Activated CD4-positive, alpha-beta T cell treated with anti-CD3 and anti-CD28 coated beads, Interleukin-2, amount 10 ng/mL, durations not matched to agents 7 days and 5 days (primary cell): ENCODE measurements around the gene TIPIN. TPM values are rescaled to one million over a fixed set of nuclear protein-coding genes. Genes with fewer than 3 reads are reported as not detected.
"Not testable (repeated sequence)": the region's sequence is repeated elsewhere in the genome, so short reads cannot be mapped to it uniquely, and the experiment has no call there.

Source experiments
- CTCF ChIA-PET: fragments of 350-600 bp; sonication (Branson Sonifier 250); formaldehyde crosslinking; loops from one replicate; lab custom pipeline; 2021; ENCODE audit warnings: antibody characterized with exemption; lab: Charles Lee
- POLR2A ChIA-PET: fragments of 350-600 bp; sonication (Branson Sonifier 250); formaldehyde crosslinking; loops from one replicate; lab custom pipeline; 2021; ENCODE audit warnings: antibody characterized with exemption; lab: Charles Lee
- DNase-seq: peaks from one replicate; pipeline ENCODE4 v3.0.0-alpha.2; 2020
- H3K27ac Mint-ChIP-seq: one replicate; pipeline ENCODE4 v1.8.0; 2021; ENCODE audit warnings: mild to moderate bottlenecking, moderate library complexity, mixed read lengths
- H3K27me3 Mint-ChIP-seq: one replicate; pipeline ENCODE4 v1.8.0; 2021; ENCODE audit warnings: mixed read lengths
- H3K36me3 Mint-ChIP-seq: one replicate; pipeline ENCODE4 v1.8.0; 2021; ENCODE audit warnings: low read depth, mixed read lengths
- H3K4me1 Mint-ChIP-seq: one replicate; pipeline ENCODE4 v1.8.0; 2021; ENCODE audit warnings: mixed read lengths
- H3K4me3 Mint-ChIP-seq: one replicate; pipeline ENCODE4 v1.8.0; 2021; ENCODE audit warnings: mild to moderate bottlenecking, moderate library complexity, mixed read lengths
- H3K9me3 Mint-ChIP-seq: one replicate; pipeline ENCODE4 v1.8.0; 2021; ENCODE audit warnings: mixed read lengths
- total RNA-seq, 2 experiments: library from RNA; stranded (reverse); gene quantifications; one replicate each; pipeline ENCODE4 v1.2.3, GENCODE V29; 2021

The TIPIN gene
- total RNA-seq, 2 experiments from 2014 or later, result 25.0 to 28.0 TPM

GRCh38 chr15:66394472-66394871, 38.0 kb upstream of the TIPIN start:
- ChIA-PET POLR2A (no interaction called here), CTCF (no interaction called here)
- no peak for DNase-seq
- peak overlapping the region; percentile 27 for H3K27ac Mint-ChIP-seq
- H3K4me3 Mint-ChIP-seq, result no peak overlapping the region
- peaks cover 52% of the 10 kb centered on the region for H3K36me3 Mint-ChIP-seq
- no peaks in the 10 kb centered on the region for H3K27me3 Mint-ChIP-seq
- H3K9me3 Mint-ChIP-seq, result no peaks in the 10 kb centered on the region
- peaks cover 79% of the 10 kb centered on the region for H3K4me1 Mint-ChIP-seq

DNA sequence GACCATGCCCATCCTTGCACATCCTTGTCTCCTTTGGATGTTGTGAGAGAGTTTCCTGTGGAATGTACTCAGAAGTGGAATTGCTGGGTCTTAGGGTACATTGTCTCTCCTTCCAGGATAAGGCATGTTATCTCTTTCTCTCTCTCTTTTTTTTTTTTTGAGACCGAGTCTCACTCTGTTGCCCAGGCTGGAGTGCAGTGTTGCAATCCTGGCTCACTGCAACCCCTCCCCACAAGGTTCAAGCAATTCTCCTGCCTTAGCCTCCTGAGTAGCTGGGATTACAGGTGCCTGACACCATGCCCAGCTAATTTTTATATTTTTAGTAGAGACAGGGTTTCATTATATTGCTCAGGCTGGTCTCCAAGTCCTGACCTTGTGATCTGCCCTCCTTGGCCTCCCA, 36.6 kb upstream of the TIPIN start:
- CTCF ChIA-PET, result interaction anchor here (0.7 kb wide), 1 partner anchor 97 kb away, joined by 3 read pairs; no protein-coding TSS in a partner anchor
- H3K9me3 Mint-ChIP-seq, DNase-seq, H3K4me3 Mint-ChIP-seq, POLR2A ChIA-PET, H3K27me3 Mint-ChIP-seq: not testable (repeated sequence)
- Mint-ChIP-seq H3K4me1 (peaks cover 79% of the 10 kb centered on the region), H3K36me3 (peaks cover 49% of the 10 kb centered on the region), H3K27ac (peak overlapping the region; percentile 50)

DNA sequence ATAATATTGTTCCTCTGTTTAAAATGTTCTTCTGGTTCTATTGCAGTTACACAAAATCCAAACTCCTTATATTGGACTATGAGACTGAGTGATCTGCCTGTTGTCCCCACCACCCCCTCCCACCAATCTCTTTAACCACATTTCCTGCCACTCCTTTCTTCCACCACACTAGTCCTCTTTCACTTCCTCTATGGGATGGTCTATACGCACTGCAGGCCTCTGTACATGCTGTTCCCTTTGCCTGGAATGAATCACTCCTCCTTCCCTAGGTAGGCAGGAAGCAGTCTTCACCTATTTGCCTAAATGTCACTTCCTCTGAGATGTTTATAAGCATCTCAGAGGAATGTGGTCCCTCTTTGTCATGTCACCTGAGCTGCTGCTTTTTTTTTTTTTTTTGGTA, 34.2 kb upstream of the TIPIN start:
- Mint-ChIP-seq H3K9me3 (no peaks in the 10 kb centered on the region), H3K27me3 (no peaks in the 10 kb centered on the region), H3K4me3 (peak overlapping the region; percentile 92), H3K27ac (peak overlapping the region; percentile 70), H3K36me3 (peaks cover 42% of the 10 kb centered on the region), H3K4me1 (peaks cover 75% of the 10 kb centered on the region)
- DNase-seq, result peak; percentile 50
- ChIA-PET CTCF (interaction anchor here (0.9 to 1.2 kb wide), 2 partner anchors 11 to 109 kb away, joined by 3 read pairs; no protein-coding TSS in a partner anchor), POLR2A (no interaction called here)

GRCh38 chr15:66389859-66390381, 33.4 kb upstream of the TIPIN start:
- Mint-ChIP-seq H3K9me3 (no peaks in the 10 kb centered on the region), H3K4me3 (peak overlapping the region; percentile 92), H3K4me1 (peaks cover 73% of the 10 kb centered on the region), H3K27ac (peak overlapping the region; percentile 70), H3K36me3 (peaks cover 41% of the 10 kb centered on the region), H3K27me3 (no peaks in the 10 kb centered on the region)
- DNase-seq, result no peak
- CTCF ChIA-PET, result interaction anchor here (1.4 kb wide), 1 partner anchor 12 kb away, joined by 4 read pairs; no protein-coding TSS in a partner anchor
- POLR2A ChIA-PET, result no interaction called here

DNA sequence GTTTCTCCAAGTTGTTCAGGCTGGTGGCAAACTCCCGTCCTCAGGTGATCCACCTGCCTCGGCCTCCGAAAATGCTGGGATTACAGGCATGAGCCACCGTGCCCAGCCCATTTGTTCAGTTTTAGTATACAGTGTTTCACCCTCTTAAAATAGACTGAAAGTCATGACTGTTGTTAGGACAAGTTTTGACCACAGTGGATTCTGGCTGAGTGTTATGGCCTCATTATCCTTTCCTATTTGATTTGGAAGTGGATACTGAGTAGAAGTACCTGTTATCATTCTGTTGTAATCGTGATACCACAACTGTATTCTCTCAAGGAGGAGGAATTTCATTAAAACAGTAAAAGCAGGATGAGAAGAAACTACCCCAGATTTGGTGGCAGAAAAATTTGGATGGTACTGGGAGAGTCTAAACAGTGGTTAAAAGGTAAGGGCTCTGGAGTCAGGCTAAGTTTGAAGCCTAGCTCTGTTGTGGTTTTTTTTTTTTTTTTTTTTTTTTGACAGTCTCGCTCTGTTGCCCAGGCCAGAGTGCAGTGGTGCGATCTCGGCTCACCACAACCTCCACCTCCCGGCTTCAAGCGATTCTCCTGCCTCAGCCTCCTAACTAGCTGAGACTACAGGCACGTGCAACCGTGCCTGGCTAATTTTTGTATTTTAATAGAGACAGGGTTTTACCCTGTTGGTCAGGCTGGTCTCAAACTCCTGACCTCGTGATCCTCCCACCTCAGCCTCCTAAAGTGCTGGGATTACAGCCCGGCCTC, 32.8 kb upstream of the TIPIN start:
- DNase-seq, result peak; percentile 62
- Mint-ChIP-seq H3K27ac (peak overlapping the region; percentile 70), H3K4me1 (peaks cover 68% of the 10 kb centered on the region), H3K9me3 (no peaks in the 10 kb centered on the region), H3K27me3 (no peaks in the 10 kb centered on the region), H3K36me3 (peaks cover 40% of the 10 kb centered on the region), H3K4me3 (peak overlapping the region; percentile 92)
- POLR2A ChIA-PET, result no interaction called here
- CTCF ChIA-PET, result interaction anchor here (0.6 to 5.9 kb wide), 4 partner anchors 11 to 109 kb away, joined by 4 to 35 read pairs (median 8); partner anchors contain the start of gene SNAPC5

GRCh38 chr15:66388576-66388975, 32.1 kb upstream of the TIPIN start:
- Mint-ChIP-seq H3K27ac (peak overlapping the region; percentile 38), H3K4me1 (peaks cover 61% of the 10 kb centered on the region), H3K27me3 (no peaks in the 10 kb centered on the region), H3K9me3 (no peaks in the 10 kb centered on the region), H3K4me3 (peak overlapping the region; percentile 92), H3K36me3 (peaks cover 35% of the 10 kb centered on the region)
- no peak for DNase-seq
- POLR2A ChIA-PET, result interaction anchor here (1.7 kb wide), 1 partner anchor 109 kb away, joined by 8 read pairs; the partner anchor contains the start of gene SNAPC5
- CTCF ChIA-PET, result interaction anchor here (0.7 to 5.9 kb wide), 6 partner anchors 10 to 110 kb away, joined by 3 to 35 read pairs (median 4); partner anchors contain the start of gene SNAPC5

DNA sequence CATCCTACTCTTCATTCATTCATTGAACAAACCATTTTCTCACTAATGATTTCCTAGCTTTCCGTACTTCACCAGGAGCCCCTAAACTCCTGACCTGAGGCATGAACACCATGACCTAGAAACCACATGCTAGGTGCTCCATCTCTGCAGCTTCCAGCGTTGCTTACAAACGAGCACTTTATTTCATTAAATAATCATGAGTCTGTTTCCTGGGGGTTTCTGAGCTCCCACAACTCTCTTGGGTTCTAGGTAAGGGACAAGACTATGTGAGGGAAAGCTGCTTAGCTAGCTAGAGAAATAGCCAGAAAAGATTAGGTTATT, 31.5 kb upstream of the TIPIN start:
- H3K9me3 Mint-ChIP-seq, result no peaks in the 10 kb centered on the region
- ChIA-PET CTCF (interaction anchor here (0.7 to 5.9 kb wide), 8 partner anchors 10 to 110 kb away, joined by 3 to 35 read pairs (median 8); partner anchors contain the start of genes SNAPC5 and TIPIN), POLR2A (interaction anchor here (1.7 kb wide), 1 partner anchor 109 kb away, joined by 8 read pairs; the partner anchor contains the start of gene SNAPC5)
- H3K4me1 Mint-ChIP-seq, result peaks cover 58% of the 10 kb centered on the region
- peak overlapping the region; percentile 92 for H3K4me3 Mint-ChIP-seq
- DNase-seq, result no peak
- H3K27me3 Mint-ChIP-seq, result no peaks in the 10 kb centered on the region
- H3K36me3 Mint-ChIP-seq, result peaks cover 32% of the 10 kb centered on the region
- peak overlapping the region; percentile 91 for H3K27ac Mint-ChIP-seq

GRCh38 chr15:66387163-66388042, 30.9 kb upstream of the TIPIN start:
- no peaks in the 10 kb centered on the region for H3K9me3 Mint-ChIP-seq
- CTCF ChIA-PET, result interaction anchor here (0.7 to 5.9 kb wide), 11 partner anchors 9 to 111 kb away, joined by 3 to 35 read pairs (median 5); partner anchors contain the start of genes SNAPC5 and TIPIN
- peaks cover 30% of the 10 kb centered on the region for H3K36me3 Mint-ChIP-seq
- peak; percentile 63 for DNase-seq
- H3K4me3 Mint-ChIP-seq, result peak overlapping the region; percentile 92
- peak overlapping the region; percentile 91 for H3K27ac Mint-ChIP-seq
- POLR2A ChIA-PET, result interaction anchor here (0.5 to 1.7 kb wide), 2 partner anchors 82 to 110 kb away, joined by 8 to 10 read pairs; partner anchors contain the start of gene SNAPC5
- peaks cover 54% of the 10 kb centered on the region for H3K4me1 Mint-ChIP-seq
- H3K27me3 Mint-ChIP-seq, result no peaks in the 10 kb centered on the region

- CTCF ChIA-PET, result interaction anchor here (0.6 to 5.9 kb wide), 14 partner anchors 8 to 112 kb away, joined by 3 to 35 read pairs (median 4); partner anchors contain the start of genes SNAPC5 and TIPIN
- Mint-ChIP-seq H3K9me3 (no peaks in the 10 kb centered on the region), H3K4me3 (peak within 1 kb of the TSS; percentile 95), H3K4me1 (peaks cover 45% of the 10 kb centered on the region), H3K27ac (peak within 1 kb of the TSS; percentile 99), H3K27me3 (no peaks in the 10 kb centered on the region), H3K36me3 (peaks cover 22% of the 10 kb centered on the region)
- POLR2A ChIA-PET, result interaction anchor here (0.5 to 1.7 kb wide), 3 partner anchors 31 to 111 kb away, joined by 4 to 8 read pairs (median 6); partner anchors contain the start of gene SNAPC5
- DNase-seq, result peak; percentile 99
Measured at GRCh38 chr15:66386204-66387123, 30.0 kb upstream of the TIPIN start, which contains the start of gene MAP2K1. MAP2K1 (plus strand) TSS chr15:66386912; CDS start chr15:66387348, 436 bp downstream.

DNA sequence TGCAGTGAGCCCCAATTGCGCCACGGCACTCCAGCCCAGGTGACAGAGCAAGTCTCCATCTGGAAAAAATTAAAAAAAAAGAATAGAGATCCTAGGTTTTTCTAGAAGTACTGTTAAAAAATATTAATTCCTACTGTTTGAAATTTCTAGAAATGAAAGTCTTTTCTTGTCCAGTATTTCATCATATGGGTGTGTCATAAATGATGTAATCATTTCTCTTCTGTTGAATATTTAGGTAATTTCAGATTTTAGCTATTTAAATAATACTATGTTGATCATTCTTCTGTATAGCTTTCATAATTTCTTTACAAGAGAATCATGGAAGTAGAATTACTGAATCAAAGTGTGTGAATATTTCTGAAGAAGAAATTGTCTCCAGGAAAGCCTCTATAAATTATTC, 24.9 kb upstream of the TIPIN start:
- CTCF ChIA-PET, POLR2A ChIA-PET, H3K36me3 Mint-ChIP-seq, DNase-seq, H3K4me3 Mint-ChIP-seq, H3K27me3 Mint-ChIP-seq, H3K27ac Mint-ChIP-seq, H3K9me3 Mint-ChIP-seq: not testable (repeated sequence)
- peaks cover 14% of the 10 kb centered on the region for H3K4me1 Mint-ChIP-seq

GRCh38 chr15:66378814-66379430, 22.4 kb upstream of the TIPIN start:
- ChIA-PET CTCF (interaction anchor here (0.6 to 1.6 kb wide), 6 partner anchors 8 to 152 kb away, joined by 3 to 5 read pairs (median 4); partner anchors contain the start of gene MAP2K1), POLR2A (no interaction called here)
- DNase-seq, result no peak
- no peak overlapping the region for H3K4me3 Mint-ChIP-seq
- H3K9me3 Mint-ChIP-seq, result peaks cover 3% of the 10 kb centered on the region
- peaks cover 1% of the 10 kb centered on the region for H3K4me1 Mint-ChIP-seq
- H3K27ac Mint-ChIP-seq, result no peak overlapping the region
- no peaks in the 10 kb centered on the region for H3K27me3 Mint-ChIP-seq
- H3K36me3 Mint-ChIP-seq, result peaks cover 3% of the 10 kb centered on the region
